ENCODE measurements around the gene KSR1.
"Not testable (repeated sequence)": the region's sequence is repeated elsewhere in the genome, so short reads cannot be mapped to it uniquely, and the experiment has no call there.

DNA sequence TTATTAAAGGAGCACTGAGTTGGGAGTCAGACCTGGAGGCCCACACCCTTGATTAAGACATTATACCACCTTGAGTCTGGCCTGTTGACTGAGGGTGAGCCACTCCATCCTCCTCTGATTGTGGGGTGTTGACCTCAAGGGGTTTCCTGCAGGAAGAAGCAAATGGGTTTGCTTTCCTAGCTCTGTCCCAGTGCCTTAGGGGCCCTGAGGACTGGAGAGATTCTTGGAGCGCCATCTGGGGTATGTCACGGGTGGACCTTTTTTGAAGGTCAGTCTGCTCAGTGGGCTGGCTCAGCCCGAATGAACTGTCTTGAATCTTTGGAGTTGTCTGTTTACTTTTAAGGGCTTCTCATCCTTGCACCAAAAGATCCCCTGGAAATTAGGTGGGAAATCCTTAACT is 7.8 kb downstream of the KSR1 start:
- TF ChIP-seq, protein P1, sequence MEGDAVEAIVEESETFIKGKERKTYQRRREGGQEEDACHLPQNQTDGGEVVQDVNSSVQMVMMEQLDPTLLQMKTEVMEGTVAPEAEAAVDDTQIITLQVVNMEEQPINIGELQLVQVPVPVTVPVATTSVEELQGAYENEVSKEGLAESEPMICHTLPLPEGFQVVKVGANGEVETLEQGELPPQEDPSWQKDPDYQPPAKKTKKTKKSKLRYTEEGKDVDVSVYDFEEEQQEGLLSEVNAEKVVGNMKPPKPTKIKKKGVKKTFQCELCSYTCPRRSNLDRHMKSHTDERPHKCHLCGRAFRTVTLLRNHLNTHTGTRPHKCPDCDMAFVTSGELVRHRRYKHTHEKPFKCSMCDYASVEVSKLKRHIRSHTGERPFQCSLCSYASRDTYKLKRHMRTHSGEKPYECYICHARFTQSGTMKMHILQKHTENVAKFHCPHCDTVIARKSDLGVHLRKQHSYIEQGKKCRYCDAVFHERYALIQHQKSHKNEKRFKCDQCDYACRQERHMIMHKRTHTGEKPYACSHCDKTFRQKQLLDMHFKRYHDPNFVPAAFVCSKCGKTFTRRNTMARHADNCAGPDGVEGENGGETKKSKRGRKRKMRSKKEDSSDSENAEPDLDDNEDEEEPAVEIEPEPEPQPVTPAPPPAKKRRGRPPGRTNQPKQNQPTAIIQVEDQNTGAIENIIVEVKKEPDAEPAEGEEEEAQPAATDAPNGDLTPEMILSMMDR (IDR thresholded peaks at IDR 0.05 in 4 of 5, conservative IDR thresholded peaks at IDR 0.05 in 1 of 5): not testable (repeated sequence)
- TF ChIP-seq POLR2A (IDR thresholded peaks at IDR 0.05): not testable (repeated sequence)

All from gastrocnemius medialis (tissue), 4 donors.